Glutamatergic neuron (in vitro differentiated cells): ENCODE results near the gene TMED9. TPM values are rescaled to one million over a fixed set of nuclear protein-coding genes. Genes with fewer than 3 reads are reported as not detected.
"Not testable (repeated sequence)": the region's sequence is repeated elsewhere in the genome, so short reads cannot be mapped to it uniquely, and the experiment has no call there.

Experiments used
- DNase-seq: peaks from one replicate; pipeline ENCODE4 v3.0.0; 2022
- H3K27ac Mint-ChIP-seq: one replicate; pipeline ENCODE4 v1.8.0; 2020; ENCODE audit warnings: mild to moderate bottlenecking, mixed read lengths, inconsistent platforms; ENCODE audit not compliant: unreplicated experiment
- H3K27me3 Mint-ChIP-seq: one replicate; pipeline ENCODE4 v1.8.0; 2020; ENCODE audit warnings: mild to moderate bottlenecking, moderate library complexity, mixed read lengths, inconsistent platforms; ENCODE audit not compliant: unreplicated experiment
- H3K36me3 Mint-ChIP-seq: one replicate; pipeline ENCODE4 v1.8.0; 2020; ENCODE audit warnings: mild to moderate bottlenecking, mixed read lengths, inconsistent platforms; ENCODE audit not compliant: unreplicated experiment
- H3K4me1 Mint-ChIP-seq: one replicate; pipeline ENCODE4 v1.8.0; 2020; ENCODE audit warnings: mild to moderate bottlenecking, low read depth, mixed read lengths, inconsistent platforms; ENCODE audit not compliant: unreplicated experiment
- H3K4me3 Mint-ChIP-seq: one replicate; pipeline ENCODE4 v1.8.0; 2020; ENCODE audit warnings: mild to moderate bottlenecking, mixed read lengths, inconsistent platforms; ENCODE audit not compliant: unreplicated experiment
- H3K9me3 Mint-ChIP-seq: one replicate; pipeline ENCODE4 v1.8.0; 2020; ENCODE audit warnings: mild to moderate bottlenecking, moderate library complexity, mixed read lengths, inconsistent platforms; ENCODE audit not compliant: unreplicated experiment
- CTCF ChIP-seq: fragments of 200-600 bp; sonication (generic); IDR thresholded peaks from one replicate; pipeline ENCODE4 v1.5.0; 2021; ENCODE audit not compliant: partially characterized antibody, unreplicated experiment
- total RNA-seq: library from RNA; stranded (reverse); fragmentation: NEBNext Ultra II Directional; extraction: Animal tissue kit (Norgen Biotek cat#: 25700); gene quantifications from one replicate; pipeline ENCODE4 v1.2.1, GENCODE V29; 2021; ENCODE audit not compliant: unreplicated experiment

Gene TMED9
- total RNA-seq, 1 donor from 2014 or later: 94.6 TPM

GRCh38 chr5:177610770-177611445 is 18.9 kb downstream of the TMED9 start:
- no peak overlapping the region for H3K27ac Mint-ChIP-seq
- DNase-seq: no peak
- no peaks in the 10 kb centered on the region for H3K36me3 Mint-ChIP-seq

GRCh38 chr5:177611446-177612214 is 19.6 kb downstream of the TMED9 start:
- H3K27me3 Mint-ChIP-seq: peaks cover 3% of the 10 kb centered on the region
- H3K36me3 Mint-ChIP-seq: no peaks in the 10 kb centered on the region
- no peaks in the 10 kb centered on the region for H3K9me3 Mint-ChIP-seq
- peaks cover 3% of the 10 kb centered on the region for H3K4me1 Mint-ChIP-seq
- H3K27ac Mint-ChIP-seq: no peak overlapping the region
- no peak overlapping the region for H3K4me3 Mint-ChIP-seq
- no peak for TF ChIP-seq CTCF
- DNase-seq: no peak

More at GRCh38 chr5:177610770-177611445, 18.9 kb downstream of the TMED9 start:
- no peak for TF ChIP-seq CTCF
- no peak overlapping the region for H3K4me3 Mint-ChIP-seq
- H3K4me1 Mint-ChIP-seq: peaks cover 3% of the 10 kb centered on the region
- no peaks in the 10 kb centered on the region for H3K9me3 Mint-ChIP-seq
- H3K27me3 Mint-ChIP-seq: peaks cover 7% of the 10 kb centered on the region

- H3K36me3 Mint-ChIP-seq: no peaks in the 10 kb centered on the region
- DNase-seq: no peak
- no peaks in the 10 kb centered on the region for H3K9me3 Mint-ChIP-seq
- H3K4me1 Mint-ChIP-seq: peaks cover 3% of the 10 kb centered on the region
- H3K27me3 Mint-ChIP-seq: peaks cover 3% of the 10 kb centered on the region
- no peak overlapping the region for H3K27ac Mint-ChIP-seq
- H3K4me3 Mint-ChIP-seq: no peak overlapping the region
- no peak for TF ChIP-seq CTCF
These were observed 20.2 kb downstream of the TMED9 start for GRCh38 chr5:177612215-177612673.

GRCh38 chr5:177620560-177620959 is 28.6 kb downstream of the TMED9 start:
- peaks cover 20% of the 10 kb centered on the region for H3K36me3 Mint-ChIP-seq
- H3K27me3 Mint-ChIP-seq: peaks cover 3% of the 10 kb centered on the region
- H3K4me1 Mint-ChIP-seq: no peaks in the 10 kb centered on the region
- no peak for DNase-seq
- H3K4me3 Mint-ChIP-seq: no peak overlapping the region
- no peak overlapping the region for H3K27ac Mint-ChIP-seq
- no peak for TF ChIP-seq CTCF
- peaks cover 3% of the 10 kb centered on the region for H3K9me3 Mint-ChIP-seq

- H3K4me1 Mint-ChIP-seq, H3K4me3 Mint-ChIP-seq, H3K9me3 Mint-ChIP-seq, H3K27me3 Mint-ChIP-seq, DNase-seq, H3K27ac Mint-ChIP-seq, H3K36me3 Mint-ChIP-seq: not testable (repeated sequence)
These were observed 32.2 kb downstream of the TMED9 start for GRCh38 chr5:177624172-177624571.

GRCh38 chr5:177630186-177630585 is 38.2 kb downstream of the TMED9 start:
- H3K36me3 Mint-ChIP-seq, DNase-seq, H3K27ac Mint-ChIP-seq, H3K4me1 Mint-ChIP-seq, H3K9me3 Mint-ChIP-seq, H3K4me3 Mint-ChIP-seq, H3K27me3 Mint-ChIP-seq: not testable (repeated sequence)

GRCh38 chr5:177634912-177635311 is 42.9 kb downstream of the TMED9 start:
- not testable (repeated sequence) for H3K27ac Mint-ChIP-seq, DNase-seq, H3K4me1 Mint-ChIP-seq, H3K27me3 Mint-ChIP-seq, H3K4me3 Mint-ChIP-seq
- Mint-ChIP-seq H3K9me3 (peaks cover 11% of the 10 kb centered on the region), H3K36me3 (peaks cover 15% of the 10 kb centered on the region)

GRCh38 chr5:177645462-177645861 is 53.5 kb downstream of the TMED9 start:
- not testable (repeated sequence) for H3K27me3 Mint-ChIP-seq, H3K4me3 Mint-ChIP-seq, H3K9me3 Mint-ChIP-seq, H3K36me3 Mint-ChIP-seq, DNase-seq, H3K27ac Mint-ChIP-seq, H3K4me1 Mint-ChIP-seq
